Upper lobe of left lung (tissue), 6 donors: ENCODE data around the gene GNB1L. TPM values are rescaled to one million over a fixed set of nuclear protein-coding genes. Genes with fewer than 3 reads are reported as not detected.
A peak's percentile ranks its signal among the peaks of the same experiment; 100 is the strongest.

Source experiments
- ATAC-seq, 2 donors: fragments of 200-7000 bp; cut with Tn5 transposase; one replicate each; pipeline ENCODE4 v1.9.1; 2022; ENCODE audit warnings: mild to moderate bottlenecking in 2 of 2, moderate library complexity in 2 of 2; ENCODE audit not compliant: low FRiP score in 2 of 2
- DNase-seq, 2 donors: peaks; one replicate each; pipeline ENCODE4 v3.0.0-alpha.2; 2019 to 2020
- H3K27ac ChIP-seq, 4 donors: fragments of 200-600 bp; sonication (generic); one replicate each; pipeline ENCODE4 v1.5.1; 2016 to 2019
- H3K27me3 ChIP-seq, 4 donors: fragments of 200-600 bp; sonication (generic); one replicate each; pipeline ENCODE4 v1.5.1; 2017 to 2019
- H3K36me3 ChIP-seq, 4 donors: fragments of 200-600 bp; sonication (generic); one replicate each; pipeline ENCODE4 v1.5.1; 2016 to 2019
- H3K4me1 ChIP-seq, 4 donors: fragments of 200-600 bp; sonication (generic); one replicate each; pipeline ENCODE4 v1.5.1; 2018 to 2019
- H3K4me3 ChIP-seq, 4 donors: fragments of 200-600 bp; sonication (generic); one replicate each; pipeline ENCODE4 v1.5.1; 2017 to 2019; ENCODE audit warnings: mild to moderate bottlenecking in 2 of 4, moderate library complexity in 1 of 4
- H3K9me3 ChIP-seq, 4 donors: fragments of 200-600 bp; sonication (generic); one replicate each; pipeline ENCODE4 v1.5.1; 2018 to 2019
- CTCF ChIP-seq, 6 experiments: fragments of 450-650 bp in 4 of 6; fragments of 200-600 bp in 2 of 6; sonication (generic) in 2 of 6; IDR thresholded peaks; one replicate each; pipeline ENCODE4 v1.5.1; 2016 to 2019; ENCODE audit warnings: antibody characterized with exemption in 6 of 6
- EP300 ChIP-seq, 4 donors: sonication (generic); formaldehyde crosslinking; IDR thresholded peaks; one replicate each; pipeline ENCODE4 v1.5.1; 2017; ENCODE audit warnings: antibody characterized with exemption in 4 of 4, control low read depth in 2 of 4
- POLR2A ChIP-seq, 4 donors: fragments of 450-650 bp; IDR thresholded peaks; one replicate each; pipeline ENCODE4 v1.5.1; 2016 to 2017; ENCODE audit warnings: antibody characterized with exemption in 4 of 4, mild to moderate bottlenecking in 2 of 4
- POLR2AphosphoS5 ChIP-seq, 2 donors: sonication (generic); formaldehyde crosslinking; IDR thresholded peaks; one replicate each; pipeline ENCODE4 v1.5.1; 2017; ENCODE audit warnings: antibody characterized with exemption in 2 of 2
- WGBS, 2 donors: methylation state at CpG; one replicate each; pipeline ENCODE4 v1.1.5; 2017 to 2018; 5-methylcytosine and 5-hydroxymethylcytosine counted together
- total RNA-seq, 6 donors: library from RNA; depleted of rRNA in 4 of 6; stranded (reverse); fragments of >200 nt in 4 of 6; gene quantifications; one replicate each; pipeline versions ENCODE4 v1.1.0 to v1.2.1, GENCODE V29; 2016 to 2021
- donor health status: DM: no; HTN: no; CAD: no; lungs with moderate emphysema.
- donor health status: DM: no; HTN: yes; CAD: no; lungs with severe emphysema.

GNB1L gene
- total RNA-seq, 6 donors from 2014 or later = 0.78 to 11.1 (median 6.8) TPM

- no peaks in the 10 kb centered on the region for H3K27me3 ChIP-seq
- H3K9me3 ChIP-seq = no peaks in the 10 kb centered on the region
- no peak overlapping the region for H3K4me3 ChIP-seq
- no peak overlapping the region for H3K27ac ChIP-seq
- no peak for TF ChIP-seq CTCF (IDR thresholded peaks at IDR 0.05)
- no peak for TF ChIP-seq POLR2A (IDR thresholded peaks at IDR 0.05)
- no peak for TF ChIP-seq POLR2AphosphoS5 (IDR thresholded peaks at IDR 0.05)
- TF ChIP-seq EP300 (IDR thresholded peaks at IDR 0.05) = no peak
- H3K36me3 ChIP-seq = no peaks in the 10 kb centered on the region
- ATAC-seq = no peak
- no peaks in the 10 kb centered on the region for H3K4me1 ChIP-seq
- WGBS, 2 donors = 81 to 88% methylated on average over 4 of the region's 6 CpGs
- DNase-seq = peak in 1 of 2 donors; percentile 56
These were observed 68.4 kb downstream of the GNB1L start for GRCh38 chr22:19786264-19786585.

- no peak for DNase-seq
These were observed 69.0 kb downstream of the GNB1L start for GRCh38 chr22:19785461-19786263.

GRCh38 chr22:19784384-19785175 lies 70.1 kb downstream of the GNB1L start:
- 88 to 91% methylated on average over 11 to 29 of the region's 33 CpGs for WGBS, 2 donors
- no peak overlapping the region for H3K27ac ChIP-seq
- ATAC-seq (no peak), DNase-seq (peak in 1 of 2 donors; percentile 70)
- no peaks in the 10 kb centered on the region for H3K9me3 ChIP-seq
- H3K4me1 ChIP-seq = no peaks in the 10 kb centered on the region
- TF ChIP-seq POLR2A (IDR thresholded peaks at IDR 0.05) (no peak), CTCF (IDR thresholded peaks at IDR 0.05) (no peak), EP300 (IDR thresholded peaks at IDR 0.05) (no peak), POLR2AphosphoS5 (IDR thresholded peaks at IDR 0.05) (no peak)
- no peaks in the 10 kb centered on the region for H3K36me3 ChIP-seq
- no peak overlapping the region for H3K4me3 ChIP-seq
- H3K27me3 ChIP-seq = no peaks in the 10 kb centered on the region

More at GRCh38 chr22:19785461-19786263, 69.0 kb downstream of the GNB1L start:
- no peak overlapping the region for H3K4me3 ChIP-seq
- TF ChIP-seq POLR2AphosphoS5 (IDR thresholded peaks at IDR 0.05) (no peak), POLR2A (IDR thresholded peaks at IDR 0.05) (no peak), CTCF (IDR thresholded peaks at IDR 0.05) (no peak), EP300 (IDR thresholded peaks at IDR 0.05) (no peak)
- H3K27me3 ChIP-seq = no peaks in the 10 kb centered on the region
- no peak overlapping the region for H3K27ac ChIP-seq
- no peaks in the 10 kb centered on the region for H3K36me3 ChIP-seq
- H3K4me1 ChIP-seq = no peaks in the 10 kb centered on the region
- 83 to 86% methylated on average over 12 to 18 of the region's 22 CpGs for WGBS, 2 donors
- no peak for ATAC-seq
- no peaks in the 10 kb centered on the region for H3K9me3 ChIP-seq

- Histone ChIP-seq H3K27me3 (no peaks in the 10 kb centered on the region), H3K36me3 (no peaks in the 10 kb centered on the region), H3K27ac (no peak overlapping the region), H3K4me3 (no peak overlapping the region), H3K4me1 (no peaks in the 10 kb centered on the region), H3K9me3 (no peaks in the 10 kb centered on the region)
- ATAC-seq (no peak), DNase-seq (peak in 1 of 2 donors; percentile 50)
- no peak for TF ChIP-seq POLR2A (IDR thresholded peaks at IDR 0.05)
- no peak for TF ChIP-seq POLR2AphosphoS5 (IDR thresholded peaks at IDR 0.05)
- TF ChIP-seq EP300 (IDR thresholded peaks at IDR 0.05) = no peak
- TF ChIP-seq CTCF (IDR thresholded peaks at IDR 0.05) = no peak
- WGBS, 2 donors = 70 to 78% methylated on average over 15 to 24 of the region's 24 CpGs
These were observed 70.9 kb downstream of the GNB1L start for GRCh38 chr22:19783586-19784383.
